ENCODE measurements around the gene CYP19A1.

CYP19A1 gene

DNA sequence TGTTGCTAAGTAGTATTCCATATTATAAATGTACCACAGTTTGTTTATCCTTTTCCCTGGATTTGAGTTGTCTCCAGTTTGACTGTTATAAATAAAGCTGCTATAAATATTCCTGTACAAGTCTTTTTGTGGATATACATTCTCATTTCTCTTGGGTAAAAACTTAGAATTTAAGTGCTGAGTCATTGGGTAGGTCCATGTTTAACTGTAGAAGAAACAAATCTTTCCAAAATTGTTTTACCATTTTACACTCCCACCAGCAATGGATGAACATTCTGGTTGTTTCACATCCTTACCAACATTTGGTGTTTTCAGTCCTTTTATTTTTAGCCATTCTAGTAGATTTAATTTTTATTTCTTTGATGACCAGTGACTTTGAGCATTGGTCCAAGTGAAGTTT, 169.7 kb downstream of the CYP19A1 start:
- ChIA-PET CTCF (interaction anchor here (0.6 kb wide), 1 partner anchor 213 kb away, joined by 3 read pairs; no protein-coding TSS in a partner anchor), POLR2A (no interaction called here)
- H3K9me3 ChIP-seq (ENCODE audit: control insufficient read depth, insufficient read depth, low read depth, low read length): no peaks in the 10 kb centered on the region
- H3K27ac ChIP-seq (ENCODE audit: extremely low read depth, low read depth, low read length): no peak overlapping the region
- no peaks in the 10 kb centered on the region for H3K36me3 ChIP-seq (ENCODE audit: control insufficient read depth in 2 of 2, insufficient read depth in 1 of 2, low read length in 2 of 2)
- H3K4me1 ChIP-seq (ENCODE audit: control insufficient read depth, insufficient read depth, low read length): no peaks in the 10 kb centered on the region
- no peak overlapping the region for H3K4me3 ChIP-seq (ENCODE audit: low read depth, low read length)
- TF ChIP-seq ZSCAN23 (tag by site-specific recombination; IDR thresholded peaks at IDR 0.05) (no peak), ZNF133 (tag by site-specific recombination; IDR thresholded peaks at IDR 0.05) (no peak), ZNF391 (tag by site-specific recombination; IDR thresholded peaks at IDR 0.05; ENCODE audit: borderline replicate concordance, low read depth) (no peak), ZNF707 (tag by site-specific recombination; IDR thresholded peaks at IDR 0.05) (no peak)
- TF ChIP-seq, protein P1, sequence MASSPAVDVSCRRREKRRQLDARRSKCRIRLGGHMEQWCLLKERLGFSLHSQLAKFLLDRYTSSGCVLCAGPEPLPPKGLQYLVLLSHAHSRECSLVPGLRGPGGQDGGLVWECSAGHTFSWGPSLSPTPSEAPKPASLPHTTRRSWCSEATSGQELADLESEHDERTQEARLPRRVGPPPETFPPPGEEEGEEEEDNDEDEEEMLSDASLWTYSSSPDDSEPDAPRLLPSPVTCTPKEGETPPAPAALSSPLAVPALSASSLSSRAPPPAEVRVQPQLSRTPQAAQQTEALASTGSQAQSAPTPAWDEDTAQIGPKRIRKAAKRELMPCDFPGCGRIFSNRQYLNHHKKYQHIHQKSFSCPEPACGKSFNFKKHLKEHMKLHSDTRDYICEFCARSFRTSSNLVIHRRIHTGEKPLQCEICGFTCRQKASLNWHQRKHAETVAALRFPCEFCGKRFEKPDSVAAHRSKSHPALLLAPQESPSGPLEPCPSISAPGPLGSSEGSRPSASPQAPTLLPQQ (tag by site-specific recombination; IDR thresholded peaks at IDR 0.05): no peak

DNA sequence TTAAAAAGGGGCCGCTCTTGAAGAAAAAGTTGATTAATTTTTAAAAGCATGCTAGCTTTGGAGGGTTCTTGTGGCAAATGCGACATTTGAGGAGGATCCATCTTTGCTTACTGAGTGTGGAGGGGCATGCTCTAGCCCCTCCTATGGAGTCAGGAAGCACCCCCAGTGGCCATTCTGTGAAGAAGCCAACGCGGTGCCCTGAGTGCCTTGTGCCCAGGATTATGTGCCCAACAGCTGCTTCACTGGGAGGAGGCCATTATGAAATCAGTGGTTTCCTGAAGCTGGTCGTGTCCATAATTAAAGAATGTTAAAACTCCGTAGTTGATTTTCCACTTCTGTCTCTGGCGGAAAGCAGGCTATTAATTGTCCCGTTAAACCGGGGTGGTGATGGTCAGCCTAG, 174.6 kb downstream of the CYP19A1 start:
- Histone ChIP-seq H3K27ac (ENCODE audit: extremely low read depth, low read depth, low read length) (no peak overlapping the region), H3K4me3 (ENCODE audit: low read depth, low read length) (no peak overlapping the region), H3K4me1 (ENCODE audit: control insufficient read depth, insufficient read depth, low read length) (no peaks in the 10 kb centered on the region), H3K9me3 (ENCODE audit: control insufficient read depth, insufficient read depth, low read depth, low read length) (no peaks in the 10 kb centered on the region), H3K36me3 (ENCODE audit: control insufficient read depth in 2 of 2, insufficient read depth in 1 of 2, low read length in 2 of 2) (no peaks in the 10 kb centered on the region)
- TF ChIP-seq ZNF174 (tag by site-specific recombination; IDR thresholded peaks at IDR 0.05) (no peak), ZNF175 (tag by site-specific recombination; IDR thresholded peaks at IDR 0.05) (no peak), ZNF132 (tag by site-specific recombination; IDR thresholded peaks at IDR 0.05; ENCODE audit: borderline replicate concordance) (no peak), ZNF843 (tag by site-specific recombination; IDR thresholded peaks at IDR 0.05) (no peak), ZNF830 (tag by site-specific recombination; IDR thresholded peaks at IDR 0.05; ENCODE audit: low read depth) (no peak), ZNF112 (tag by site-specific recombination; IDR thresholded peaks at IDR 0.05) (no peak), ZNF558 (tag by site-specific recombination; IDR thresholded peaks at IDR 0.05) (no peak), ZNF16 (tag by site-specific recombination; IDR thresholded peaks at IDR 0.05; ENCODE audit: low read depth) (no peak), ZNF658 (tag by site-specific recombination; IDR thresholded peaks at IDR 0.05) (no peak), ZNF2 (tag by site-specific recombination; IDR thresholded peaks at IDR 0.05) (no peak), SETDB1 (IDR thresholded peaks at IDR 0.05; ENCODE audit: insufficient read length, low read length) (no peak), ZSCAN23 (tag by site-specific recombination; IDR thresholded peaks at IDR 0.05) (no peak), ZNF549 (tag by site-specific recombination; IDR thresholded peaks at IDR 0.05) (no peak), ZNF530 (tag by site-specific recombination; IDR thresholded peaks at IDR 0.05; ENCODE audit: low read depth) (no peak), ZNF677 (tag by site-specific recombination; IDR thresholded peaks at IDR 0.05) (no peak), ZNF214 (tag by site-specific recombination; IDR thresholded peaks at IDR 0.05; ENCODE audit: borderline replicate concordance) (no peak), ZBTB17 (tag by site-specific recombination; IDR thresholded peaks at IDR 0.05) (no peak)
- TF ChIP-seq, protein P2, sequence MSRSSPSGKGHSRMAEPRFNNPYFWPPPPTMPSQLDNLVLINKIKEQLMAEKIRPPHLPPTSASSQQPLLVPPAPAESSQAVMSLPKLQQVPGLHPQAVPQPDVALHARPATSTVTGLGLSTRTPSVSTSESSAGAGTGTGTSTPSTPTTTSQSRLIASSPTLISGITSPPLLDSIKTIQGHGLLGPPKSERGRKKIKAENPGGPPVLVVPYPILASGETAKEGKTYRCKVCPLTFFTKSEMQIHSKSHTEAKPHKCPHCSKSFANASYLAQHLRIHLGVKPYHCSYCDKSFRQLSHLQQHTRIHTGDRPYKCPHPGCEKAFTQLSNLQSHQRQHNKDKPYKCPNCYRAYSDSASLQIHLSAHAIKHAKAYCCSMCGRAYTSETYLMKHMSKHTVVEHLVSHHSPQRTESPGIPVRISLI (tag by site-specific recombination; IDR thresholded peaks at IDR 0.05): no peak
- POLR2A ChIA-PET: no interaction called here
- CTCF ChIA-PET: interaction anchor here (0.6 to 4.3 kb wide), 24 partner anchors 8 to 611 kb away, joined by 3 to 76 read pairs (median 10); no protein-coding TSS in a partner anchor
